Measurements from ENCODE around the gene CCDC174.

Gene CCDC174

DNA sequence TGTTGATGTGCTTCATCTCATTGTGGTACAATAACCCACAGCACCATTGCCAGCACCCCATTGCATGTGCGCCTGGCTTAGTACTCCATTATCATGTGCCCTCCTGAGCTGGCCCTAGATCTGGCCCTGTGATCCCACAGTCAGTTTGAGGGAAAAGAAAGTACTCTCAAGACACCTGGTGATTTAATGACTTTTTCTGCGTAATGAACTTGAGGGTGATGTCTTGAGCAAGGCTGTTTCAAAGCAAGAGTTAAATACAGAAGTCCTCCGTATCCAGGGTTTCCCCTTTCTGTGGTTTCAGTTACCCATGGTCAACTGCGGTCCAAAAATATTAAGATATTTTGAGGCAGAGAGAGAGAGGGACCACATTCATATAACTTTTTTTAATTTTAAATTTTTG, 39.7 kb downstream of the CCDC174 start:
- H2AFZ ChIP-seq (ENCODE audit: low read depth) = no peak overlapping the region
- H4K20me1 ChIP-seq (ENCODE audit: insufficient read depth) = no peaks in the 10 kb centered on the region
- no peak overlapping the region for H3K27ac ChIP-seq
- H3K36me3 ChIP-seq (ENCODE audit: insufficient read depth) = no peaks in the 10 kb centered on the region
- no peaks in the 10 kb centered on the region for H3K27me3 ChIP-seq (ENCODE audit: insufficient read depth, low read depth)
- H3K79me2 ChIP-seq (ENCODE audit: insufficient read depth, low read depth) = no peaks in the 10 kb centered on the region
- no peak overlapping the region for H3K4me2 ChIP-seq
- TF ChIP-seq, protein P1, sequence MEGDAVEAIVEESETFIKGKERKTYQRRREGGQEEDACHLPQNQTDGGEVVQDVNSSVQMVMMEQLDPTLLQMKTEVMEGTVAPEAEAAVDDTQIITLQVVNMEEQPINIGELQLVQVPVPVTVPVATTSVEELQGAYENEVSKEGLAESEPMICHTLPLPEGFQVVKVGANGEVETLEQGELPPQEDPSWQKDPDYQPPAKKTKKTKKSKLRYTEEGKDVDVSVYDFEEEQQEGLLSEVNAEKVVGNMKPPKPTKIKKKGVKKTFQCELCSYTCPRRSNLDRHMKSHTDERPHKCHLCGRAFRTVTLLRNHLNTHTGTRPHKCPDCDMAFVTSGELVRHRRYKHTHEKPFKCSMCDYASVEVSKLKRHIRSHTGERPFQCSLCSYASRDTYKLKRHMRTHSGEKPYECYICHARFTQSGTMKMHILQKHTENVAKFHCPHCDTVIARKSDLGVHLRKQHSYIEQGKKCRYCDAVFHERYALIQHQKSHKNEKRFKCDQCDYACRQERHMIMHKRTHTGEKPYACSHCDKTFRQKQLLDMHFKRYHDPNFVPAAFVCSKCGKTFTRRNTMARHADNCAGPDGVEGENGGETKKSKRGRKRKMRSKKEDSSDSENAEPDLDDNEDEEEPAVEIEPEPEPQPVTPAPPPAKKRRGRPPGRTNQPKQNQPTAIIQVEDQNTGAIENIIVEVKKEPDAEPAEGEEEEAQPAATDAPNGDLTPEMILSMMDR (conservative IDR thresholded peaks at IDR 0.05; ENCODE audit: low read depth, low read length) = no peak
- no peak overlapping the region for H3K4me3 ChIP-seq (IDR thresholded peaks at IDR 0.05; ENCODE audit: insufficient read depth, low read depth, low read length)
- H3K4me1 ChIP-seq (ENCODE audit: low read depth, poor library complexity, severe bottlenecking) = no peaks in the 10 kb centered on the region
- no peak overlapping the region for H3K9ac ChIP-seq

DNA sequence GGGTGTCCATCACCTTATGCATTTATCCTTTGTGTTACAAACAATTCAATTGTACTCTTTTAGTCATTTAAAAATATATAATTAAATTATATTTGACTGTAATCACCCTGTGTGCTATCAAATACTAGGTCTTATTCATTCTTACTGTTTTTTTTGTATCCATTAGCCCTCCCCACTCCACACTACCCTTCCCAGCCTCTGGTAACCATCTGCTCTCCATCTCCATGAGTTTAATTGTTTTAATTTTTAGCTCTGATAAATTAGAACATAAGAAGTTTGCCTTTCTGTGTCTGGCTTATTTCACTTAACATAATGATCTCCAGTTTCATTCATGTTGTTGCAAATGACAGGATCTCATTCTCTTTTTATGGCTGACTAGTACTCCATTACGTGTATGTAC, 40.2 kb downstream of the CCDC174 start:
- no peak overlapping the region for H3K4me2 ChIP-seq

DNA sequence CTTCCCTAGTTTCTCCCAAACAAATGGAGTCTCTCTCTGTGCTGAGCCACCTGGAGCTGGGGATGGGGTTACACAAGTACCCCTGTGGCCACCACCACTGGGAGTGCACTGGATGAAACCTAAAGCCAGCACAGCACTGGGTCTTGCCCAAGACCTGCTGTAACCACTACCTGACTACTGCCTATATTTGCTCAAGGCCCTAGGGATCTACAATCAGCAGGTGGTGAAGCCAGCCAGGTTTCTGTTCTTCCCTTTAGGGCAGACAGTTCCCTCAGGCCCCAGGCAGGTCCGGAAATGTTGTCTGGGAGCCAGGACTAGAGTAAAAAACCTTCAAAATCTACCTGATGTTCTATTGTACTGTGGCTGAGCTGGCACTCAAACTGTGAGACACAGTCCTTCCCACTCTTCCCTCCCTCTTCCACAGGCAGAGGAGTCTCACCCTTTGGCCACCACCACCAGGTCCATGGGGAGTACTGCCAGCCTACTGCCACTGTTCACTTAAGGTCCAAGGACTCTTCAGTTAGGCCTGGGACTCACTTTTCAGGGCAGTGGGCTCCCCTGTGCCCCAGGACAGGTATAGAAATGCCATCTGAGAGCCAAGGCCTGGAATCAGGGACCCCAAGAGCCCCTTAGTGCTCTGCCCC, 47.2 kb downstream of the CCDC174 start:
- H3K27me3 ChIP-seq (ENCODE audit: insufficient read depth, low read depth) = no peaks in the 10 kb centered on the region
- no peaks in the 10 kb centered on the region for H3K4me1 ChIP-seq (ENCODE audit: low read depth, poor library complexity, severe bottlenecking)
- H3K9ac ChIP-seq = no peak overlapping the region
- no peaks in the 10 kb centered on the region for H3K79me2 ChIP-seq (ENCODE audit: insufficient read depth, low read depth)
- H2AFZ ChIP-seq (ENCODE audit: low read depth) = no peak overlapping the region
- TF ChIP-seq, protein P1 (conservative IDR thresholded peaks at IDR 0.05; ENCODE audit: low read depth, low read length) = no peak
- H3K4me2 ChIP-seq = no peak overlapping the region
- no peaks in the 10 kb centered on the region for H4K20me1 ChIP-seq (ENCODE audit: insufficient read depth)
- H3K36me3 ChIP-seq (ENCODE audit: insufficient read depth) = no peaks in the 10 kb centered on the region
- no peak overlapping the region for H3K27ac ChIP-seq
- no peak overlapping the region for H3K4me3 ChIP-seq (IDR thresholded peaks at IDR 0.05; ENCODE audit: insufficient read depth, low read depth, low read length)

More for the DNA sequence above, 40.2 kb downstream of the CCDC174 start:
- Histone ChIP-seq H3K27ac (no peak overlapping the region), H3K4me1 (ENCODE audit: low read depth, poor library complexity, severe bottlenecking) (no peaks in the 10 kb centered on the region), H3K36me3 (ENCODE audit: insufficient read depth) (no peaks in the 10 kb centered on the region), H4K20me1 (ENCODE audit: insufficient read depth) (no peaks in the 10 kb centered on the region), H3K4me3 (IDR thresholded peaks at IDR 0.05; ENCODE audit: insufficient read depth, low read depth, low read length) (no peak overlapping the region), H2AFZ (ENCODE audit: low read depth) (no peak overlapping the region), H3K27me3 (ENCODE audit: insufficient read depth, low read depth) (no peaks in the 10 kb centered on the region), H3K79me2 (ENCODE audit: insufficient read depth, low read depth) (no peaks in the 10 kb centered on the region), H3K9ac (no peak overlapping the region)
- TF ChIP-seq, protein P1 (conservative IDR thresholded peaks at IDR 0.05; ENCODE audit: low read depth, low read length) = no peak

DNA sequence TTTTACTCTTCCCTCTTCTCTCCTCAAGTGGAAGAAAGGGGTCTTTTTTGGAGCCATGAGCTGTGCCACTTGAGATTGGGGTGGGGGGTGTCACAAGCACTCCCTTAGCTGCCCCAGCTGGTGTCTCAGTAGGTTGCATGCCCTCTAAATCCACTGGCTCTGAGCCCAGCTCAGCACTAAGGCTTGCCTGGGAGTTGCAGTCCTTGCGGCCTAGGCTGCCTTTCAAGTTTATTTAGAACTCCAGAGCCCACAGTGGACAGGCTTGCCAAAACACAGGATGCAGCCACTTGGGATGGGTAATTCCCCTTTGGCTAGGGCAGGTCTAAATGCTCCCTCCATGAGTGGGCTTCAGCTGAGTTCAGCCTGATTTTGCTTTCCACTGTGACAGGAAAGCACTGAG, 48.1 kb downstream of the CCDC174 start:
- no peak overlapping the region for H3K4me3 ChIP-seq (IDR thresholded peaks at IDR 0.05; ENCODE audit: insufficient read depth, low read depth, low read length)
- H3K79me2 ChIP-seq (ENCODE audit: insufficient read depth, low read depth) = no peaks in the 10 kb centered on the region
- TF ChIP-seq, protein P1 (conservative IDR thresholded peaks at IDR 0.05; ENCODE audit: low read depth, low read length) = no peak
- no peak overlapping the region for H3K27ac ChIP-seq
- no peak overlapping the region for H2AFZ ChIP-seq (ENCODE audit: low read depth)
- H3K36me3 ChIP-seq (ENCODE audit: insufficient read depth) = no peaks in the 10 kb centered on the region
- no peak overlapping the region for H3K4me2 ChIP-seq
- H3K9ac ChIP-seq = no peak overlapping the region
- no peaks in the 10 kb centered on the region for H4K20me1 ChIP-seq (ENCODE audit: insufficient read depth)
- H3K4me1 ChIP-seq (ENCODE audit: low read depth, poor library complexity, severe bottlenecking) = no peaks in the 10 kb centered on the region
- H3K27me3 ChIP-seq (ENCODE audit: insufficient read depth, low read depth) = no peaks in the 10 kb centered on the region
